Measurements from ENCODE around the gene CYP24A1. TPM values are rescaled to one million over a fixed set of nuclear protein-coding genes. Genes with fewer than 3 reads are reported as not detected.

The CYP24A1 gene
- total RNA-seq (2014; rRNA removed; shearing (Covaris generic)) = 0.05 and 0.21 TPM in 2 replicates

- DNase-seq (ENCODE audit: low spot score) = no peak
Measured at GRCh38 chr20:54173653-54174456, at the start of gene CYP24A1. TSS of gene CYP24A1 (minus strand) at chr20:54173986. CDS start at chr20:54173579, 407 bp downstream.

DNA sequence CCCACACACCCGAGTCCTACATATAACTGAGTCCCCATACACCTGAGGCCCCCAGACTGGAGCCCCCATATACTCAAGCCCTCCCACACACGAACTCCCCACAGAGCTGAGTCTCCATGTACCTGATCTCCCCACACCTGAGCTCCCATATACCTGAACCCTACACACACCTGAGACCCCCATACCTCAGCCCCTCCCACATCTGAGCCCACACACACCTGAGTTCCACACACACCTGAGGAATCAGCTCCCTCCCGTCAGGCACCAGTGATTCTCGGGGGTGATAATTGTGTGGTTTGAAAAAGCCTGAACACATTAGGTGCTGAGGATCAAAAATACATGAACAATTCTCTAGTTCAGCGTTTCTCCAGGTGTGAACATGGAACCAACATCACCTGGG, 49.5 kb upstream of the CYP24A1 start:
- DNase-seq (ENCODE audit: low spot score) = no peak

GRCh38 chr20:54221996-54222890, 48.5 kb upstream of the CYP24A1 start:
- DNase-seq (ENCODE audit: low spot score) = no peak

DNA sequence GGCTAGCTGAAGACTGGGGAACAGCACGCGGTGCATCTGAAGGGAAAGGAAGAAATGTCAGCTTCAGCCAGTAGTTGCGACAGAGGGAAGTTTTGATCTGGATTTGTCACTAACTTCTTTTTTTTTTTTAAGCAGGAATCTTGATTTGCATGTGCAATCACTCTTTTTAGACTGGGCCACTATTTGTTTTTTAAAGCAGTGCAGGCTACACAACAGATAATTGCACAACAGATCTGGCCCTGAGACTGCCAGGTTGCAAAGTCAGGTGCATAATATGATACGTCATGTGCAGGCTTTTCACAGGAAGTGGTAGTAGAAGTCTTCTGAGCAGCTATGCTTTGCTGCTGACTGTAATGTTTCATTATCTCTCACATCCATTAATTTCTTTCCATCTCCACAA, 47.6 kb upstream of the CYP24A1 start:
- DNase-seq (ENCODE audit: low spot score) = no peak

DNA sequence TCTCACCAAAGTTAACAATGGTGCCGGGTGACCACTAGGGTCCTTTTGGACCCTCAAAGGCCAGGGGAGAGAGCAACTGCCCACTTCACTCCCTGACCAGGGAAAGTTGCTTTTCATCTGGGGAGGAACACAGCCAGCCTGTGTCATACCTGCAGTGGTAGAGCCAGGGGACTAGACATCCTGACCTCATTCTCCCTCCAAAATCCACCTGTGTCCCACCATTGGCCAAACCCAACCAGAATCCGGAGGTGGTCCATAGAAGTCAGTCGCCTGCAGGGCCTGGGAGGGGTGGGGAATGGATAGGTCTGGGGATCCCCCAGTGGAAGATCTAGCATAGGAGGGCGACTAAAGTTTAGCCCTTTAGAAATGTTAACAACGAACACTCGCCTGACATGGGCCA, 46.9 kb upstream of the CYP24A1 start:
- DNase-seq (ENCODE audit: low spot score) = no peak

DNA sequence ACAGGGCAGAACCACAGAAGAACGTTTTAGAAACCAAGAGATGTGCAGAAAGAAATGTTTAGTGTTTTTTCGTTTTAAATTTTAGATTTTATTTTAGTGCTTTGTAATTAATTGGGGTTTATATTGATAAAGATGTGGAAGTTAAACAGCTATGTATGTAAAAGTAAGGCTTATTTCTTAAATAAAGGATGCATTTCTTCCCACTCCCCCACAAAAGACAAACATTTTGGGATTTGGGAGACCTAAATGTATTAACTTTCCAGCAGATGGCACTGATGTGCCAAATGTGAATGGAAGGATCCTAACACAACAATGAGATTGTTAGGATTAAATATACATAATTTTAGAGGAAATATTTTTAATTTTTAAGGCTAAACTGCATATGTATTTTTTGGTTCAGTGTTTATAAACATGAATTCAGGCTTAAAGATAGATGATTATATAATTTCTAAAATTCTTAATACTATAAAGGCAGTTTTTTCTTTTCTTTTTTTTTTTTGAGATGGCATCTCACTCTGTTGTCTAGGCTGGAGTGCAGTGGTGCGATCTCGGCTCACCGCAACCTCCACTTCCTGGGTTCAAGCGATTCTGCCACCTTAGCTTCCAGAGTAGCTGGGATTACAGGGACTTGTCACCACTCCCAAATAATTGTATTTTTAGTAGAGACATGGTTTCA, 46.1 kb upstream of the CYP24A1 start:
- DNase-seq (ENCODE audit: low spot score) = peak; percentile 31

GRCh38 chr20:54218470-54218869, 44.7 kb upstream of the CYP24A1 start:
- DNase-seq (ENCODE audit: low spot score) = no peak

- DNase-seq (ENCODE audit: low spot score) = no peak
Measured at GRCh38 chr20:54217762-54218161, 44.0 kb upstream of the CYP24A1 start.

DNA sequence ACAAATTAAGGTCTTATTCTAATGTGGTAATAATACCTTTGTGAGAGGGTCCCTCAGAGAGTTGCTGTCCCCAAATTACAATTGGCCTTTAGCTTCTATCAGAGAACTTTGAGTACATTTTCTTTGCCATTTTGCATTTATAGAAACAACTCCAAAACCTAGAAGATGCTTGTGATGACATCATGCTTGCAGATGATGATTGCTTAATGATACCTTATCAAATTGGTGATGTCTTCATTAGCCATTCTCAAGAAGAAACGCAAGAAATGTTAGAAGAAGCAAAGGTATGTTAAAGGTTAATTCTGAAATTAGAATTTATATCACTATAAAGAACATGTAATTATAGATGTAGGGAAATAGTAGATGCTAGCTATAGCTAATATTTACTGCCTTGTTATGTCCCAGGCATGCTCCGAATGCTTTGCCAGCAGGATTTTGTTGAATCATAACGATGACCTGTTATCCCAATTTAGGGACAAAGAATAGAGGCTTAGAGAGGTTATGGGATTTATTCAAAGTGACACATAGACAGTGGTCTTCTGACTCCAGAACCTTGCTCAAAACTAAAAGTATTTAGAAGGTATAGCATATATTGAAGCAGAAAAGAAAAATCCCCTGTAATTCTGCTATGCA, 41.5 kb upstream of the CYP24A1 start:
- DNase-seq (ENCODE audit: low spot score) = no peak

GRCh38 chr20:54214566-54214965, 40.8 kb upstream of the CYP24A1 start:
- no peak for DNase-seq (ENCODE audit: low spot score)

GRCh38 chr20:54212871-54213270, 39.1 kb upstream of the CYP24A1 start:
- DNase-seq (ENCODE audit: low spot score) = no peak

GRCh38 chr20:54212226-54212625, 38.4 kb upstream of the CYP24A1 start:
- DNase-seq (ENCODE audit: low spot score) = no peak

GRCh38 chr20:54209216-54209813, 35.5 kb upstream of the CYP24A1 start:
- no peak for DNase-seq (ENCODE audit: low spot score)

DNA sequence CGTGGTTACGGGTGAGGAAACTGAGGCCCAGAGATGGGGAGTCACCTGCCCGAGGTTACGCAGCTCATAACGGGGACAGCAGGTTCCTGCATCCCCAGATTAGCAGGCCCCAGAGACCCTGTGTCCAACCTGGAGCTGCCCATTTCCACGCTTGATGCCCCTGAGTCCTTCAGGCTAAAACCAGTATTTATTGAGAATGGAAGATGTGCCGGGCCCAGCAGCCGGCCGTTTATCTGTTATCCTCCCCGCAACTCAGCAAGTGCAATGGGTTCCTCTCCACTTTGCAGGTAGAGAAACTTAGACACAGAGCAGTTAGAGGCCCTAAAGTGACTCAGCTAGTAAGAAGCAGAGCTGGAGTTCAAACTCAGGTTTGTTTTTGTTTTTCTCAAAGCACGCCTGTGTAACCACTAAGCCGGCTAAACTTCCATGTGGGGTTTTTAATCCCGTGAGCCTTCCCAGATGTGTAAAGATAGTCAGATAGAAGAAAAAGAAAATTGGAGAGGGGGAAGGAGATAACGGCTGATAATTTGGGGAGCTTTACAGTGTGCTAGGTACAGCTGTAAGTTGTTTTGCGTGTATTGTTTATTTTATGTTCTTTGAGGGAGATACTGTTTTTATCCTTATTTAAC, 34.9 kb upstream of the CYP24A1 start:
- DNase-seq (ENCODE audit: low spot score) = peak; percentile 42

DNA sequence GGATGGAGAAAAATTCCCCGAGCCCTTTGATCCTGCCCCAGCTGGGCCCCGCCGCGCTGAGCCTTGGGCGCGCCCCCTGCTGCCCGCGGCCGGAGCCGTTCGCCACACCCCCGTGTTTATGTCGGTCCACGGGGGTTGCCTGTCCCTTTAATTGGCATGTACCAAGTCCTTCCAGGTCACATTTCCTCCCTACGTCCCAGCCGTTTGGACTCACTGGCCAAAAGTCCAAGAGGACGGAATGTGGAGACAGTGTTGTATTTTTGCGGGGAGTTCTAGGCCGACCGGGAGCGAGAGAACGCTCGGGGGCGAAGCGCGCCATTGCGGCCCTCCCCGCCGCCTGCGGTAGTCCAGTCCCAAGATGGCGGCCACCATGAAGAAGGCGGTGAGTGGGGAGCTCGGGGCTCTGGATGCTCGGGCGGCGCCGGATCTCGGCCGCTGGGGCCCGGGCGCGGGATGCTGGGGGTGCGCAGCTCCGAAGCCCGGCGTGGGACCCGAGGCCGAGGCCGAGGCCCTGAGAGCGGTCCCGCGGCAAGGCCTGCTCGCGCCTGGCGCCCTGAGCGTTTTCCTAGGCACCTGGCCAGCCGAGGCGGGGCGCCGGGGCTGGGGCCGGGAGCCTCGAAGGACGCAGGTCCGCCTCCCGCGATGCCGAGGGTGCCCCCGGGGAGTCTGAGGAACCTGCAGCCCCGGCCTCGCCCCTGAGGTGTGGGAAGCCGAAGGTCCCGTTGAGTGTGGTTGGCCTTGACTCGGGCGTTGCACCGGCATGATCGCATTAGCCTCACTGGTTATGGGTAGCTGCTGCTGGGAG, 34.2 kb upstream of the CYP24A1 start, which contains the start of gene PFDN4:
PFDN4 (plus strand) TSS at position 345 of the 805 bp plus-strand sequence; CDS start at position 359, 14 bp downstream.
- peak; percentile 76 for DNase-seq (ENCODE audit: low spot score)

- DNase-seq (ENCODE audit: low spot score) = no peak
Measured at GRCh38 chr20:54207053-54207742, 33.4 kb upstream of the CYP24A1 start.

DNA sequence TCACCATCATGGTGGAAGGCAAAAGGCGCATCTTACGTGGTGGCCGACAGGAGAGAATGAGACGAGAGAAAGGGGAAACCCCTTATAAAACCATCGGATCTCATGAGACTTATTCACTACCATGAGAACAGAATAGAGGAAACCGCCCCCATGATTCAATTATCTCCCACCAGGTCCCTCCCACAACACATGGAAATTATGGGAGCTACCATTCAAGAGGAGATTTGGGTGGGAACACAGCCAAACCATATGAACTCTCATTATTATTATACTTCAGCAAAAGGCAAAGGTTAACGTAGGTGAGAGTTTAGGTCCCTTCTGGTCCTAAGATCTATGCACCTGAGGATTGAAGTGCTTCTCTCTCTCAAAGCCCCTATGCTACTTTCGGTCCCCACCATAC, 31.7 kb upstream of the CYP24A1 start:
- no peak for DNase-seq (ENCODE audit: low spot score)

- no peak for DNase-seq (ENCODE audit: low spot score)
Measured at GRCh38 chr20:54204481-54204880, 30.7 kb upstream of the CYP24A1 start.

GRCh38 chr20:54204063-54204462, 30.3 kb upstream of the CYP24A1 start:
- no peak for DNase-seq (ENCODE audit: low spot score)

All from A172 (cell line).